Hematopoietic multipotent progenitor cell treated with erythropoietin and hydrocortisone succinate and interleukin-3 and kit ligand, for 15 days (in vitro differentiated cells): ENCODE data around the gene SLX9.
"Not testable (repeated sequence)": the region's sequence is repeated elsewhere in the genome, so short reads cannot be mapped to it uniquely, and the experiment has no call there.

Experiments
- DNase-seq: peaks from one replicate; pipeline ENCODE4 v3.0.0-alpha.2; 2015; ENCODE audit warnings: low spot score

The SLX9 gene

DNA sequence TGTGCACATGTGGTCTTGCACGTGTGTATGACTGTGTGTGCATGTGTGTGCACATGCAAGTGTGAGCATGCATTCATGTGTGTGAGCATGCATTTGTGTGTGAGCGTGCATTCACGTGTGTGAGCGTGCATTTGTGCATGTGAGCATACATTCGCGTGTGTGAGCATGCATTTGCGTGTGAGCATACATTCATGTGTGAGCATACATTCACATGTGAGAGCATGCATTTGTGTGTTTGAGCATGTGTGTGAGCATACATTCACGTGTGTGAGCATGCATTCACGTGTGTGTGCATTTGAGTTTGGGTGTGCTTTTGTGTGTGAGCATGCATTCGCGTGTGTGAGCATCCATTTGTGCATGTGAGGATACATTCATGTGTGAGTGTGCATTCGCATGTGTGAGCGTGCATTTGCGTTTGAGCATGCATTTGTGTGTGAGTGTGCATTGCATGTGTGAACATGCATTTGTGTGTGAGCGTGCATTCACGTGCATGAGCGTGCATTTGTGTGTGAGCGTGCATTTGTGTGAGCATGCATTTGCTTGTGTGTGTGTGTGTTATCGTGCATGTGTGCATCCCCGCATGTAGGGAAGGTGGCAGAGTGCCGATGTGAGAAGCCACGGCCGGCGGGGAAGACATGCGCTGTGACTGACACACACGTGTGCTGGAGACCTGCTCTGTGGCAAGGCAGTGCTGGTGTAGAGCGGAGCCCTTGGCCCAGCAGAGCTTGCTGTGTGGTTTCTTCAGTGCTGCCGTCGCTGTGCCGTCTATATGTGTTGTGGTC is 37.4 kb upstream of the SLX9 start:
- no peak for DNase-seq

DNA sequence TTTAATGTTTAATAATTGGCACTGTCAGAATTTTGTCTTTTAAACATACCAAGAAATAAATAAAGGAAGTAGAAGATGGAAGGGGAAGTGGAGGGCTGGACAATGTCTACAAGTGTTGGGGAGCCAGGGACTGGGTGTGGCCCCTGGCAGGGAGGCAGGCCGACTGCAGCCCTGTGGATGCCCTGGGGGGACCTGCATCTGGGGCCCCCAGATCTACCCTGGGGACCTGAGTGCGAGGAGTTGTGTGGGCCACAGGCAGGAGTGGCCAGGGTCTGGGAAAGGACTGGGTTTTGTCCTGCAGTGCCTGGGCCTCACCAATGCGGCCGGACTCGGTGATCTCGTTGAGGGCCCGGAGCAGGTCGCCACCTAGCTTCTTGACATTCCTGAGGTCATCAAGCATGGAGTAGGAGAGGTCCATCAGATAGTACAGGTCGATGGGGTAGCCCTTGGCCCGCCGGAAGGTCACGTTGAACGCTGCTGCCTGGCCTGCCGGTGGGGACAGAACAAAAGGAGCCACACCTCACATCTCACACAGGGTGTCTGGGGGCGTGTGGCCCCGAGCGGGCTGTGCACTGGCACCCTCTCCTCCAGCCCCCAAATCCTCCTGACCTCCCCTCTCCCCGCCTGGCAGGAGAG is 36.7 kb upstream of the SLX9 start:
- no peak for DNase-seq

DNA sequence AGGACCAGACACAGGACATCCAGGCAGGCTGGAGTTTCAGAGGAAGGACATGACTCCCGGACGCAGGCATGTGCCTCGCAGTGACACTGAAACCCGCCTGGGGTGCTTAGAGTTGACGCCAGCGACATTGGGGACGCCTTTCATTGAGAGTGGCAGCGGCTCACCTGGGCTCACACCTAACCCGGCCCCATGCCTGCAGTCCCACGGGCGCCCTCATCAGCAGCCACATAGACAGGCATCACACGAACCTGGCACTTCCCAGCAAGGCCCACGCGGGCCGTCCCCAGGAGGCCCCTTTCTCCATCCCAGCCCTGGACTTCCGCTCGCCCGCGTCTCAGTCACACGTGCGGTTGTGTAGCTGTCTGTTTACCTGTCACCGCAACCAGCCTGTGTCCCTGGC is 36.1 kb upstream of the SLX9 start:
- DNase-seq, result no peak

DNA sequence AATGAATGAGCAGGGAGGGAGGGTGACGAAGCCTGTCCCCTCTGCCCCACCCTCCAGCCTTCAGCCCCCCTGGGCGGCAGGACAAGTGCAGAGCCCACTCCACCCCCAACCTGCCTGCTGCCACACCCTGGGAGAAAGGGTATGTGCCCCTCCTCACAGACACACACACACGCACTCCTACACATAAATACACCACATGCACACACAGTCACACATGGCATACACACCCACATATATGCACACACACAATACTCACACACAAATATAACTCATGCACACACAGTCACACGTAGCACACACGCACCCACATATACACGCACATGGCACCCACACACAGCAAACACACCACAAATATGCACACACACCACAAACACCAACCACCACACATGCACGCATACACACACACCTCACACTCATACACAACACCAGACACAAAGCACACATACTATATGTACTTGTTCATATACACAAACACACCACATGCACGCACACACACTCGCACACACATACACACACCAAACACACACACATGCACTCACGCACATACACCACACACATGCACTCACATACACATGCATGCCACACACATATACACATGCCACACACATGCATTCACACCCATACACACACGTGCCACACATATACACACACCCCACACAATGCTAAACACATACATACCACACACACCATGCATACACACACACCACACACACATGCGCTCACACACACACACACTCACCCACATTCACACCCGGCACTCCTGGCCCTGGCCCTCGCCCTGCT is 35.5 kb upstream of the SLX9 start:
- DNase-seq, result no peak

DNA sequence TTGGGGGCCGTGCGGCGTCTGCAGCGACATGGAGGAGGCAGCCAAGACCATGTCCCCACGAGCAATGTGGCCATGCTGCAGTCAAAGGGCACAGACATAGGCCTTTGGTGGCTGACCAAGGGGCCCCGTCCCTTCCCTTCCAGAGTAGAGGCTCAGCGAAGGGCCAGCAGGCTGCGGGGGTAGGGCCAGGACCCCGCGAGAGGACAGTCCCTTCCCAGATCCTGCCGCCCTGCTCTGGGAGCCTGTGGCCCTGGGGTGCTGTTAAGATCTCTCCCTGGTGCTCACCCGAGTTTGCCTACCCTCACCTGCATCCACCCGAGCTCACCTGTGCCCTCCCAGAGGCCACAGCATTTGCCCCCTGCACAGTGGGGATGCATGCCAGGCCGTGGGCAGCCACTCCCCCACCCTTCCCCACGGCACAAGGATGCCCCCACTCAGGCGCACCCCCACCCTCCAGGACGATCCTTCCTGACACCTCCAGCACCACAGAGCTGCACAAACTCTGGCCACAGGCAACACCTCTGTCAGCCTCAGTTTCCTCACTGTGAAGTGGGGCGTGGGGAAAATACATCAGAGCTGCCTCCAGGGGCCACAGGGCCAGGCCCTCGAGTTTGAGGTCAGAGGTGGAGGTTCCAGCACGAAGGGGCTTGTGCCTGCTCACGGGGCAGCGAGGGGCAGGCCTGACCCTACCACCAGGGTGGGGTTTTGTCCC is 34.7 kb upstream of the SLX9 start:
- no peak for DNase-seq

DNA sequence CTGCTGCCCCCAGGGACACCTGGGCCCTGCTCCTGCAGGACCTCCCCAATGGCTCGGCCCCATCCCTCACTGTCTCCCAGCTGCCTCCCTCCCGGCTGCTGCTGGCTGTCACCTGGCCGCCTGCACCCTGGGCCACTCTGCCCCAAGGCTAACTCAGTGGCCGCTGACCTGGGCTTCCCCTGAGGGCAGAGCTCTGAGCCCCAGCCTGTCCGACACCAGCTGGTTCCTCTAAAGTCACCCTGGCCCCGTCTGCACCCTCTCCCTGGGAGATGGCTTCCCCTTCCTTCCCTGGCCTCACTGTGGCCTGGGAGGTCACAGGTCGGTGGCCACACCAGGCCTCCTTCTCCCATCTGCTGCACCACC is 34.1 kb upstream of the SLX9 start:
- DNase-seq, result no peak

DNA sequence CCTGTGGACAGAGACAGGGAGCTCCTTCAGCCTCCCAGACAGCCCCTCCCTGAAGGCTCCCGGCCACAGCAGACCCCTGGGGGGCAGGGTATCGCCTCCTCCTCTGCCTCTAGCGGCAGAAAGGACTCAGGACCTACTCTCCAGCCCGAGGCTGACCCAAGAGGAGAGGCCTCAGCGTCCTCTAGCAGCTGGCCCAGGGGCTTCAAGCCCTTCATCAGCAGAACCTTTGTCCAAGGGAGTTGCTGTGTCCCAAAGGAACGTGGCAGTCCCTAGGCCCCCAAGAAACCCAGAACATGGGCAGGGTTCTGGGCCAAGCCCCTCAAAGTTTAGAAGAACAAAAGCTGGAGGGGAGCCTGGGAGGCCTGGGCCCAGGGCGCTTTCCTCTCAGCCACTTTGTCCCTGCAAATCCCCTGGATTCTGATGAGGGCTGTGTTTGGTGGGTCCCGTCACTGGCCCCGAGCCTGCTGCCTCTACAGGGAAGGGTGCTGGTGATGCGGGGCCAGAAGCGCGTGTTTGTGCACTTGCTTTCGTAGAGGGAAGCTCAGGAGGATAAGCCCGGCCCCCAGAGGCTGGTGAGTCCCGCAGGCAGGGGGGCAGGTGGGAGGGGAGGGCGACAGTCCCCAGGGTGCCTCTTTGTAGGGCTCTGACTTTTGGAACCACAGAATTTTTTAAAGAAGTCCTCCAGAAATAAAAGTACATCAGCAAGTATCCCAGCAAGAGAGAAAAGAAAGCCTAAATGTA is 32.4 kb upstream of the SLX9 start:
- DNase-seq, result no peak

DNA sequence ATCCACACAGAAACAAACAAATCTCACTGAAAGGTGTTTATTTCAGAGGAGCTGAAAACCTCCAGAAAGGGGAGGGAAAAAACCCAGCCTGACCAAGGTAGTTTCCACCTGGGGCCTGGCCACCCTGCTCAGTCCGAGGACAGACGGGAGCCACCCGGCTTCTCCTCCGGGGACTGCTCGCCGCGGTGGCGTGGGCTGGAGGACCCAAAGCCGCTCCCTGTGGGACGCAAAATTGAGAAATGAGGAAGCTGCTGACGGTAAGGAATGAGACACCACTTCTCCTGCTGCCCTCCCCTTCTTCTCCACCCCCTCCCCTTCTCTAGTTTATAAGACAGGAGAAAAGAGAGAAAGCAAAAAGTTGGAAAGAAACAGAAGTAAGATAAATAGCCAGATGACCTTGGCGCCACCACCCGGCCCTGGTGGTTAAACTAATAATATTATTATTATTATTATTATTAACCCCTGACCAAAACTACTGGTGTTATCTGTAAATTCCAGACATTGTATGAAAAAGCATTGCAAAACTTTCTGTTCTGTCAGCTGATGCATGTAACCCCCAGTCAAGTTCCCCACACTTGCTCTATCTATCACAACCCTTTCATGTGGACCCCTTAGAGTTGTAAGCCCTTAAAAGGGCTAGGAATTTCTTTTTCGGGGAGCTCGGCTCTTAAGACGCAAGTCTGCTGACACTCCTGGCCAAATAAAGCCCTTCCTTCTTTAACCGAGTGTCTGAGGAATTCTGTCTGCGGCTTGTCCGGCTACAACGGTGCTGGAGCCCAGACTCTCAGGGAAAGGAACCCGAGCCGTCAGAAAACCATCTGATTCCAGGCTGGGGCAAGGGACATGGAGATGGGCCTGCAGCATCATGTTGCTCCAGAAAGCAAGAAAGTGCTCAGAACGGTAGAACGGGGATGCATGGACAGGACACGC is 31.6 kb upstream of the SLX9 start:
- DNase-seq, result no peak

DNA sequence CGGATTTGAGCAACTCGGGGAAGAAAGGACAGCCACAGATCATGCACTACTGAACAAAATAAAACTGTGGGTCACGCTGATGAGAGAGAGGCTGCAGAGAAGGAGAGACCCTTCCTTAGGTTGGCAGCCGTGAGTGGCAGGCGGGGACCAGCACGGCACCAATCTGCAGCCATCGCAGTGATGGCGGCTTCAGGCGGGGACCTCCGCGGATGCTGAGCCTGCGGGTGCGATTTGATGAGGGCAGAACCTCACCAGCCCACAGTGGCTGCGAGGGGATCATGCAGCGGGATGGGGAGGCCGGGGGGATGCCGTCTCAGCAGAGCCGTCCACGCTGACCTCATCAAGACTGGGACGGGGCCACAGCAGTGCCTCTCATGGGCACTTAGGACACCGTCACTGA is 30.9 kb upstream of the SLX9 start:
- no peak for DNase-seq

DNA sequence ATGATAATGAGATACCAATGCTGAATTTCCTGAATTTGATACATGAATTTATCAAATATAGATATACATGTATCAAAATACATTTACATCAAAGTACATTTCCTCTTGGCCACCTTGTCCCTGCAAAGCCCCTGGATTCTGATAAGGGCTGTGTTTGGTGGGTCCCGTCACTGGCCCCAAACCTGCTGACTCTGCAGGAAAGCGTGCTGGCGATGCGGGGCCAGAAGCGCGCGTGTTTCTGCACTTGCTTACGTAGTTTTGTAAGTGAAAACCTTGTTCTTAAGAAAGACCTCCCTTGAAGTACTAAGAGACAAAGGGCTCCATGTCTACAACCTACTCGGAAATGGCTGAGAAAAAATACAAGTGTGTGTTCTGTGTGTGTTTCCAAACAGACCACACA is 30.1 kb upstream of the SLX9 start:
- no peak for DNase-seq

DNA sequence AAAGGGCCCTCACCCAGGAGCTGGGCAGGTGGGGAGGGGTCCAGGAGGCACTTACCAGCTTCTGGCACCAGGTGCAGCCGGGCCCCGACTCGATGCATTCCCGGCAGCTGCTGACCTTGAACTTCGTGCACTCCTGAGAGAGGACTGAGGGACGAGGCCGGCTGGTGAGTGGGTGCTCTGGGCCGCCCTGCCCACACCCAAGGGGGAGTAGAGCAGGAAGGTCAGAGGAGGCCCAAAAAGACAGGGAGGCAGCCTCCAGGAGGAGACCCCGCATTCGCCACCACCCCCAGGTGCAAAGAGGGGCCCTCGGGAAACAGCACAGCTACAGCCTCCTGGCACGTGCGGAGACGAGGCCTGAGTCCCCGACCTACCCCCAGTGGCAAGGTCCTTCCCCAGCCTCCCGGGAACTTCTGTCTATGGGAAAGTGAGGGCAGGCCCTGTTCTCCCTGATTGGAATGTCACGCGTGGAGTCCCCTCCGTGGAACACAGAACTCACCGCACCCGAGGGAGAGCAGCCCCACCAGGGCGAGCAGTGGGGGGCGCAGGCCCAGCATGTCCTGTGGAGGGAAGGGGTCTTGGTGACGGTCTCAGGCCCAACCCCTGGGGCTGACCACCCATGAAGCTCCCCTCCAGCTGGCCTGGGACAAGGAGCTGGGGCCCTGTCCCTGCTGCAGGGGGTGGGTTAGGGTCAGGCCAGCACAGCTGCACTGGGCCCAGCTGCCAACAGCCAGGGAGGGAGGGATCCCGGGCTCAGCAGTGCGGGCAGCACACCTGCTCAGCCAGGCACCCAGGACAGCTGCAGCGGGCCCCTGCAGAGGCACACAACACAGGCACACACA is 29.4 kb upstream of the SLX9 start:
- no peak for DNase-seq

DNA sequence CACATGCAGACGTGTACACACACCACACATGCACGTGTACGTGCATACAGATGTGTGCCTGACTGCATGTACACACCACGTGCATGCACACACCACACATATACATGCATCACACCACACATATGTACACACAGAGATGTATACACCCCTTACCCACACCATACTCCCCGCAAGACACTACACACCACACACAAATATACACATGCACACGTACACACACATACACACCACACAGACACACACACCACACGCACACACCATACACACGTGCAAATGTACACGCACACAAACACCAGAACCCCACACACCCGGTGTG is 28.8 kb upstream of the SLX9 start:
- DNase-seq, result no peak

DNA sequence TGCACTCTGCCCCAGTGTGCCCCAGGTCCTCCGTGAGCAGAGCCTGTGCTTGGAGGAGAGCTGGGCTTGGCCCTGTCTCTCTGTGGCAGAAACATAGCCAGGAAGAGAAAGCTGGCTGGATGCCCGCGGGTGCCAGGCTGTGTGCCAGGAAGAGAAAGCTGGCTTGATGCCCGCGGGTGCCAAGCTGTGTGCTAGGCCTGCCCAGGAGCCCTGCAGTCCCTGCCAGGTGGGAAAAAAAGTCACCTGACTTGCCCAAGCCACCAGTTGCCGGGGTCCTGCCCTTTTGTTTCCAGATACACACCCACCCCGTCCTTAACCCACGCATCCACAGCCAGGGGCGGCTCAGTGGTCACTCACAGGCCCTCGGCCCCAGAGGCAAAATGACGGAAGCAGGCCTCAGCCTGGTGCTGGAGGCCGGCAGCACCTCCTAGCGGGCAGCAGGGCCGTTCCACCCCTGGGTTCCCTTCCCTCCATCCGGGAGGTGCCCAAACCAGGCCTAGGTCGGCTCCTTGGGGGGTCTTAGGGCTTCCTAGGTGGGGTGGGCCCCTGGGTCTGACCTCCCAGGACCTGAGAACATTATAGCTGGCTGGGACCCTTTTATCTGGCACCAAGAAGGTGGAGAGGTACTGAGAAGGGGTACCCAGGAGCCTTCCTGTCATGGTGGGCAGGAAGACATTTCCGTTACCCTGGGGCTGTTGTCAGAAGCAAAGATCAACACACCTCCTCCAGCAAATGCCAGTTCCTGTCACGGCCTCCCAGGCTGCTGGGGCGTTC is 28.3 kb upstream of the SLX9 start:
- DNase-seq, result peak; percentile 91

DNA sequence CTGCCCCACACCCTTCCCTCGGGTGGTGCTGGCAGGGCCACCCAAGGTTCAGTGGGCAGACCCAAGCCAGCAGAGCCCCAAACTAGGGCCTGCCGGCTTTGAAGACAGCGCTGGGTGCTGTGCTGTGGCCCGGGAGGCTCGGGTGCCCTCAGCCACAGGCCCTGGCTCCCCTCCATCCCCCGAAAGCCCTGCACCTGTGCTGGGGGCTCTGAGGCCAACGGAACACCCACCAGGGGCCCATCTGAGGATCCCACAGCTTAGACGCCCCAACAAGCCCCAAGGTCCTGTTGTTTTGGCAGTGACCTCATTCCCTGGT is 27.7 kb upstream of the SLX9 start:
- DNase-seq, result no peak

DNA sequence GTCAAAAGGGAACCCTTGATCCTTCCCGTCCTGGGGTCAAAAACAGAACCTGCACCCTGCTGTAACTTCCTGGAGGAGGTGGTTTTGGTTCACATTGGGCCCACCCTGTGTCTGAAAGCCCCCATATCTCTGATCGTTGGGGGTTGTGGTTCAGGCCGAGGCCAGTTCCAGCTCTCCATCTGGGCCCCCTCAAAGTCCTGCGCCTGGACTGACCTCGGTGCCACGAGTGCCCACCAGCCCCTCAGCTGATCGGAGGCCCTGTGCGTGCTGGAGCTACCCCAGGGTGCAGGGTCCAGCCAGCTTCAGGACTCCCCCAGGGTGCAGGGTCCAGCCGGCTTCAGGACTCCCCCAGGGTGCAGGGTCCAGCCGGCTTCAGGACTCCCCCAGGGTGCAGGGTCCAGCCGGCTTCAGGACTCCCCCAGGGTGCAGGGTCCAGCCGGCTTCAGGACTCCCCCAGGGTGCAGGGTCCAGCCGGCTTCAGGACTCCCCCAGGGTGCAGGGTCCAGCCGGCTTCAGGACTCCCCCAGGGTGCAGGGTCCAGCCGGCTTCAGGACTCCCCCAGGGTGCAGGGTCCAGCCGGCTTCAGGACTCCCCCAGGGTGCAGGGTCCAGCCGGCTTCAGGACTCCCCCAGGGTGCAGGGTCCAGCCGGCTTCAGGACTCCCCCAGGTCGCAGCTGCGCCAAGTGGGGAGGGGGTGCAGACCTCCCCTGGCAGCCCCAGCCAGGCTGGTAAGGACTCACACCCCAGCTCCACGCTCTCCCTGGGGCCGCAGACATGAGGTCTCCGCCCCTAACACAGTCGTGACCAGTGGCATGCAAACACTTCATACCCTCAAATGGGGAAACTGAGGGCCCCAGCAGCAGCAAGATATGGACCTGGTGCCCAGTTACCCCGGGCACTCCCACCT is 27.1 kb upstream of the SLX9 start:
- not testable (repeated sequence) for DNase-seq

DNA sequence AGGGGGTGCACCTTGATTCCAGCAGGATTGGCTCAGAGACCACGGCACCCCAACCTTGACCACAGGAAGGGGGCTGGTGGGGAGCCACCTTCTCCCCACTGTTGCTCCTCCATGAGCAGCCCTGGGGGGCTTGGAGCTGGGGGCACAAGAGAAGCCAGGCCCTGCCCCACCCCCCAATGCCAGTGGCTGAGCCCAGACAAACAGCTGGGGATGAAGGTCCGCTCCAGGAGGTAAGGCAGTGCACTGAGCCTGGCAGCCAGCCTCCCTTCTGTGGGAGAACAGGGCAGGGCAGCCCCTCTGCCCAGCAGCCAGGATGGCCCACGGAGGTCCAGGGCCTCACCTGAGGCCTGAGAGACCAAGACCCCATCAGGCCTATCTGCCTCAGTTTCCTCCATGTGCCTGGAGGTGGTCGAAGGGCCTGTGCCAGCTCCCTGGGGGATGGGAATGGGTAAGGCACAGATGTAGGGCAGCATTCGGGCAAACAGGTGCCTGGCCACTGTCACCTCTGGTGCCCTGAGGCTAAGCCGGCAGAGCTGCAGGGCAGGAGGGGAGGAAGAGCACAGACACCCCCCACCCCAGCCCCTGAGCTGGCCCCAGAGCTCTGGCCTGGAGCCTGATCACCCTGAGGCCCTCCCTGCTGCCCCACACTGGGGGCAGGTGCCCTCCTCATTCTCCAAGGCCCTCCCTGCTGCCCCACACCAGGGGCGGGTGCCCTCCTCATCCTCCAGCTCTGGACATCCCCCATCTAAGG is 26.2 kb upstream of the SLX9 start:
- DNase-seq, result no peak

DNA sequence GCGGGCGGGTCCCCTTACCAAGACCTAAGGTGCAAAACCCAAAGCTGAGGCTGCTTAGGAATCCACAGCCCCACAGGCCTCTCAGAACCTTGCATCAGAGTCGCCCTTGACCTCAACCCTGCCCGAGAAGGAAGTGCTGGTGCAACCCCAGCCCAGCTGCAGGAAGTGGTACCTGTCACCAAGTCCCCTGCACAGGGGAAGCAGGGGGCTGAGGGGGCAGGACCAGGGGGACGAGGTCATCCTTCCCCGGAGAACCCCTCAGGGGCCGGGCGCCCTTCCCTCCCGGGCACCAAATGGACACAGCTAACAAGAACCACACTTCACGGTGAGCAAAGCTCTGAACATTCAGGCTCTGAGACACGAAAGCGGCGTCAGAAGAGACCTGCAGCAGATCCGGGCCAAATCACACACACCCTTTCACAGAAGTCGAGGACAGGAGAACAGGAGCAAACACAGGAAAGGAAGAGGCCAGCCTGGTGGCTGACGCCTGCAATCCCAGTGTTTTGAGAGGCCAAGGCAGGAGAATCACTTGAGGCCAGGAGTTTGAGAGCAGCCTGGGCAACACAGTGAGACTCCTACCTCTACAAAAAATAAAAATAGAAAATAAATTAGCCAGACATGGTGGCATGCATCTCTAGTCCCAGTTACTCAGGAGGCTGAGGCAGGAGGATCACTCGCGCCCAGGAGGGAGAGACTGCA is 25.5 kb upstream of the SLX9 start:
- DNase-seq, result no peak
